ENCODE measurements around the gene PADI6. TPM values are rescaled to one million over a fixed set of nuclear protein-coding genes. Genes with fewer than 3 reads are reported as not detected.

PADI6 gene
- total and polyA plus RNA-seq, 9 of the 15 experiments (the other 6 are each of a cell fraction or from before 2014, with no cell fraction given): not detected

GRCh38 chr1:17375651-17376050, 3.7 kb downstream of the PADI6 start:
- H3K4me3 ChIP-seq: no peak overlapping the region
- no peak overlapping the region for H3K27ac ChIP-seq (ENCODE audit: extremely low read depth, low read depth, low read length)
- no peaks in the 10 kb centered on the region for H3K79me2 ChIP-seq (ENCODE audit: control insufficient read depth, insufficient read depth, low read length)
- no peaks in the 10 kb centered on the region for H3K36me3 ChIP-seq (ENCODE audit: control insufficient read depth, insufficient read depth, low read length)
- no TSS peak for BruUV-seq (replicated peaks)
- peaks cover 48 to 82% of the 10 kb centered on the region in 2 experiments for H3K27me3 ChIP-seq (ENCODE audit: control insufficient read depth in 2 of 2, insufficient read depth in 2 of 2, low read length in 2 of 2)
- intact Hi-C loops (cut with micrococcal nuclease): no loop called here
- no peak overlapping the region for H3K4me2 ChIP-seq (ENCODE audit: insufficient read depth, low read length)
- ATAC-seq (no peak), FAIRE-seq (no peak), DNase-seq (ENCODE audit: extremely low read depth in 1 of 4, low spot score in 3 of 4) (no peak)
- H3K4me1 ChIP-seq (replicated peaks in 1 of 2; ENCODE audit: control insufficient read depth in 2 of 2, insufficient read depth in 2 of 2, low read length in 2 of 2): no peaks in the 10 kb centered on the region
- ChIA-PET CTCF (ENCODE audit: low intra/inter-chr PET ratio) (no interaction called here), POLR2A (interaction anchor here (0.6 to 1.3 kb wide), 2 partner anchors 12 to 19 kb away, joined by 4 read pairs; no protein-coding TSS in a partner anchor)
- no peaks in the 10 kb centered on the region for H3K9me3 ChIP-seq (replicated peaks; ENCODE audit: control insufficient read depth, insufficient read depth, low read depth, low read length)
- peaks cover 18% of the 10 kb centered on the region for H4K20me1 ChIP-seq (replicated peaks; ENCODE audit: control insufficient read depth, insufficient read depth, low read length)
- in situ Hi-C loops (cut with MboI): no loop called here
- no peak overlapping the region for H2AFZ ChIP-seq (ENCODE audit: low read depth, low read length)
- H3K9ac ChIP-seq (ENCODE audit: insufficient read depth in 1 of 2, low read depth in 2 of 2, low read length in 2 of 2): no peak overlapping the region
- 5% methylated on average over 10 of the region's 10 CpGs for WGBS (ENCODE audit: insufficient coverage, low coverage, missing lambda C conversion rate)
- no peaks in the 10 kb centered on the region for H3K9me1 ChIP-seq (ENCODE audit: control insufficient read depth, insufficient read depth, low read length)
- TF ChIP-seq MYNN (IDR thresholded peaks at IDR 0.05): no peak
- TF ChIP-seq MYNN (CRISPR knock-in tag; IDR thresholded peaks at IDR 0.05): no peak
- TF ChIP-seq ZNF586 (CRISPR knock-in tag; conservative IDR thresholded peaks at IDR 0.05): no peak
- no peak for TF ChIP-seq ZNF668 (CRISPR knock-in tag; IDR thresholded peaks at IDR 0.05)
- TF ChIP-seq PTTG1 (tag; IDR thresholded peaks at IDR 0.05; ENCODE audit: low read depth): no peak
- no peak for TF ChIP-seq ZFP30 (CRISPR knock-in tag; IDR thresholded peaks at IDR 0.05; ENCODE audit: borderline replicate concordance)
- TF ChIP-seq GTF2E2 (tag; IDR thresholded peaks at IDR 0.05): no peak
- TF ChIP-seq ARID3B (CRISPR knock-in tag; IDR thresholded peaks at IDR 0.05; ENCODE audit: borderline replicate concordance): no peak
- TF ChIP-seq FIP1L1 (IDR thresholded peaks at IDR 0.05; ENCODE audit: low read depth, low read length, poor library complexity, severe bottlenecking): no peak
- TF ChIP-seq EZH2 (IDR thresholded peaks at IDR 0.05; ENCODE audit: borderline replicate concordance, low read depth, low read length): no peak
- TF ChIP-seq AFF4 (CRISPR knock-in tag; IDR thresholded peaks at IDR 0.05): no peak
- TF ChIP-seq POLR3A (IDR thresholded peaks at IDR 0.05; ENCODE audit: borderline replicate concordance, extremely low read depth, insufficient read depth, insufficient read length): no peak
- TF ChIP-seq E4F1 (CRISPR knock-in tag; IDR thresholded peaks at IDR 0.05; ENCODE audit: borderline replicate concordance): no peak
- no peak for TF ChIP-seq ZNF717 (CRISPR knock-in tag; IDR thresholded peaks at IDR 0.05)
- TF ChIP-seq SRSF7 (optimal IDR thresholded peaks at IDR 0.05; ENCODE audit: low read depth, low read length): no peak
- TF ChIP-seq ZC3H11A (IDR thresholded peaks at IDR 0.05; ENCODE audit: low read depth, low read length): no peak
- no peak for TF ChIP-seq NBN (IDR thresholded peaks at IDR 0.05; ENCODE audit: low read depth)
